Neuronal stem cell (in vitro differentiated cells): ENCODE measurements around the gene IL13RA2. TPM values are rescaled to one million over a fixed set of nuclear protein-coding genes. Genes with fewer than 3 reads are reported as not detected.

Experiments used
- DNase-seq: peaks from one replicate; pipeline ENCODE4 v3.0.0-alpha.2; 2013; ENCODE audit warnings: low spot score
- H2AFZ ChIP-seq: one replicate; pipeline ENCODE4 v1.6.1; 2013; ENCODE audit warnings: mild to moderate bottlenecking, low read length, inconsistent platforms
- H2AK5ac ChIP-seq: 2 replicates; pipeline ENCODE4 v1.6.1; 2013; ENCODE audit warnings: low read depth, mild to moderate bottlenecking, inconsistent platforms, low read length, moderate library complexity, mixed read lengths
- H2BK120ac ChIP-seq: 2 replicates; pipeline ENCODE4 v1.6.1; 2013; ENCODE audit warnings: low read depth, mild to moderate bottlenecking, inconsistent platforms, low read length, moderate library complexity, mixed read lengths
- H2BK12ac ChIP-seq: one replicate; pipeline ENCODE4 v1.6.1; 2013; ENCODE audit warnings: low read length, inconsistent platforms
- H2BK15ac ChIP-seq: 2 replicates; pipeline ENCODE4 v1.6.1; 2013; ENCODE audit warnings: mild to moderate bottlenecking, low read length, inconsistent platforms, mixed read lengths
- H2BK5ac ChIP-seq: one replicate; pipeline ENCODE4 v1.6.1; 2013; ENCODE audit warnings: inconsistent platforms, mild to moderate bottlenecking, low read length, moderate library complexity
- H3K14ac ChIP-seq: one replicate; pipeline ENCODE4 v1.6.1; 2013; ENCODE audit warnings: low read length, inconsistent platforms
- H3K18ac ChIP-seq: 2 replicates; pipeline ENCODE4 v1.6.1; 2013; ENCODE audit warnings: low read length, inconsistent platforms
- H3K23ac ChIP-seq: 2 replicates; pipeline ENCODE4 v1.6.1; 2013; ENCODE audit warnings: low read depth, mild to moderate bottlenecking, mixed read lengths, low read length, inconsistent platforms; ENCODE audit not compliant: poor library complexity
- H3K27ac ChIP-seq: replicated peaks from 3 replicates; pipeline ENCODE4 v1.5.1; 2013; ENCODE audit warnings: low read length, inconsistent platforms
- H3K27me3 ChIP-seq, 3 experiments: 2 replicates each; pipeline ENCODE4 v1.6.1; 2013; ENCODE audit warnings: low read length in 3 of 3, mild to moderate bottlenecking in 2 of 3, inconsistent platforms in 1 of 3, low read depth in 1 of 3, mixed read lengths in 1 of 3, moderate library complexity in 1 of 3; ENCODE audit not compliant: control insufficient read depth in 3 of 3, insufficient read depth in 3 of 3
- H3K36me3 ChIP-seq, 2 donors: replicated peaks in 1 of 2; 2 replicates each; pipeline ENCODE4 v1.6.1; 2013; ENCODE audit warnings: low read length in 2 of 2; ENCODE audit not compliant: control insufficient read depth in 2 of 2, insufficient read depth in 2 of 2
- H3K4ac ChIP-seq: 2 replicates; pipeline ENCODE4 v1.6.1; 2013; ENCODE audit warnings: inconsistent platforms, mild to moderate bottlenecking, low read length, moderate library complexity
- H3K4me1 ChIP-seq, 2 donors: 1 replicate in 1 of 2; 2 replicates in 1 of 2; pipeline ENCODE4 v1.6.1; 2013; ENCODE audit warnings: low read length in 2 of 2, low read depth in 1 of 2; ENCODE audit not compliant: control insufficient read depth in 2 of 2, insufficient read depth in 1 of 2
- H3K4me2 ChIP-seq: one replicate; pipeline ENCODE4 v1.6.1; 2013; ENCODE audit warnings: mild to moderate bottlenecking, low read length, inconsistent platforms; ENCODE audit not compliant: insufficient read depth, poor library complexity, severe bottlenecking
- H3K4me3 ChIP-seq, 2 donors: 2 replicates each; pipeline ENCODE4 v1.5.1; 2013; ENCODE audit warnings: low read length in 2 of 2, mild to moderate bottlenecking in 2 of 2, inconsistent platforms in 1 of 2, moderate library complexity in 1 of 2
- H3K79me1 ChIP-seq: one replicate; pipeline ENCODE4 v1.6.1; 2013; ENCODE audit warnings: low read depth, mild to moderate bottlenecking, inconsistent platforms, low read length, moderate library complexity
- H3K9ac ChIP-seq: one replicate; pipeline ENCODE4 v1.6.1; 2013; ENCODE audit warnings: mild to moderate bottlenecking, low read depth, low read length, inconsistent platforms; ENCODE audit not compliant: poor library complexity
- H3K9me3 ChIP-seq, 2 donors: replicated peaks in 1 of 2; 2 replicates each; pipeline versions ENCODE3 to v1.6.1; 2013; ENCODE audit warnings: low read length in 2 of 2, mild to moderate bottlenecking in 2 of 2, inconsistent platforms in 1 of 2, low read depth in 1 of 2, mixed read lengths in 1 of 2, moderate library complexity in 1 of 2; ENCODE audit not compliant: control insufficient read depth in 2 of 2, insufficient read depth in 1 of 2
- H4K8ac ChIP-seq: one replicate; pipeline ENCODE4 v1.6.1; 2013; ENCODE audit warnings: low read depth, mild to moderate bottlenecking, inconsistent platforms, low read length, moderate library complexity
- H4K91ac ChIP-seq: one replicate; pipeline ENCODE4 v1.6.1; 2013; ENCODE audit warnings: low read length, low read depth, mild to moderate bottlenecking, inconsistent platforms; ENCODE audit not compliant: poor library complexity
- WGBS, 2 donors: extraction: QIAGEN DNeasy Blood & Tissue Kit; methylation state at CpG; one replicate each; pipeline ENCODE4 v1.1.7; 2013; ENCODE audit warnings: missing lambda C conversion rate in 2 of 2, mixed read lengths in 1 of 2; ENCODE audit not compliant: insufficient read length in 2 of 2, insufficient replicate concordance in 1 of 2; ENCODE audit errors: extremely low coverage in 2 of 2; 5-methylcytosine and 5-hydroxymethylcytosine counted together
- polyA plus RNA-seq, 2 experiments: library from polyadenylated mRNA; stranded (reverse); fragments of 200-250 nt; gene quantifications; one replicate each; pipeline ENCODE4 v1.2.3, GENCODE V29; 2013

IL13RA2 gene, protein sequence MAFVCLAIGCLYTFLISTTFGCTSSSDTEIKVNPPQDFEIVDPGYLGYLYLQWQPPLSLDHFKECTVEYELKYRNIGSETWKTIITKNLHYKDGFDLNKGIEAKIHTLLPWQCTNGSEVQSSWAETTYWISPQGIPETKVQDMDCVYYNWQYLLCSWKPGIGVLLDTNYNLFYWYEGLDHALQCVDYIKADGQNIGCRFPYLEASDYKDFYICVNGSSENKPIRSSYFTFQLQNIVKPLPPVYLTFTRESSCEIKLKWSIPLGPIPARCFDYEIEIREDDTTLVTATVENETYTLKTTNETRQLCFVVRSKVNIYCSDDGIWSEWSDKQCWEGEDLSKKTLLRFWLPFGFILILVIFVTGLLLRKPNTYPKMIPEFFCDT
- polyA plus RNA-seq (2013, experiment 1 of 2) = not detected
- 0.03 TPM for polyA plus RNA-seq (2013, experiment 2 of 2)

DNA sequence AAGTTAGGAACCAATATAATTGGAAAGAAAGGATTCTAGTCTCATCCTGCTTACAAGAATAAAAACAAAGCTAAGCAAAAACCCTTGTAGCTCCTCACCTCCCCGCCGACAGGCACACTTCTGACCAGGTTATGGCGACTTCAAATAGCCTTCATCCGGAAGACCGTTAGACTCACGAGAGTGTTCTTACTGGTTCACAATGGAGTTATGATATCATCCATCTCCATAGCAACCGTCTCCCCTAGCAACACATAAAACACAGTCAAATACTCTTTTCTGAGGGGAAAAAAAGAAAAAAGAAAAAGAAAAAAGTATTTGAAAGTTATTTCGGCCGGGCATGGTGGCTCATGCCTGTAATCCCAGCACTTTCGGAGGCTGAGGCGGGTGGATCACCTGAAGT, at the start of gene IL13RA2:
Gene IL13RA2, minus strand, starts transcription at position 162 of the 400 bp plus-strand sequence. CDS start 347 bp downstream, outside the sequence.
- no peak within 1 kb of the TSS for H4K8ac ChIP-seq
- H3K79me1 ChIP-seq = no peaks in the 10 kb centered on the region
- no peak for DNase-seq
- H3K36me3 ChIP-seq = no peaks in the 10 kb centered on the region
- no peaks in the 10 kb centered on the region for H3K4me1 ChIP-seq
- no peak within 1 kb of the TSS for H2BK15ac ChIP-seq
- H2BK5ac ChIP-seq = no peak within 1 kb of the TSS
- H3K4me2 ChIP-seq = no peak within 1 kb of the TSS
- H4K91ac ChIP-seq = no peak within 1 kb of the TSS
- H2AFZ ChIP-seq = no peak within 1 kb of the TSS
- no peak within 1 kb of the TSS for H3K4ac ChIP-seq
- H2BK120ac ChIP-seq = no peak within 1 kb of the TSS
- no peak within 1 kb of the TSS for H3K18ac ChIP-seq
- H3K27me3 ChIP-seq = no peaks in the 10 kb centered on the region
- H2BK12ac ChIP-seq = no peak within 1 kb of the TSS
- no peak within 1 kb of the TSS for H3K9ac ChIP-seq
- no peak within 1 kb of the TSS for H3K4me3 ChIP-seq
- no peaks in the 10 kb centered on the region for H3K9me3 ChIP-seq
- no peak within 1 kb of the TSS for H3K14ac ChIP-seq
- no CpG with 5 or more reads among the region's 11 CpGs for WGBS, 2 donors
- H3K23ac ChIP-seq = no peak within 1 kb of the TSS
- no peak within 1 kb of the TSS for H2AK5ac ChIP-seq
- H3K27ac ChIP-seq = no peak within 1 kb of the TSS

- DNase-seq = no peak
- H3K4ac ChIP-seq = no peak overlapping the region
- no peaks in the 10 kb centered on the region for H3K27me3 ChIP-seq
- no peak overlapping the region for H2AK5ac ChIP-seq
- H3K4me3 ChIP-seq = no peak overlapping the region
- no peak overlapping the region for H2BK15ac ChIP-seq
- no peak overlapping the region for H4K8ac ChIP-seq
- H2BK5ac ChIP-seq = no peak overlapping the region
- no peak overlapping the region for H2BK12ac ChIP-seq
- no peaks in the 10 kb centered on the region for H3K9me3 ChIP-seq
- no peak overlapping the region for H3K14ac ChIP-seq
- H3K18ac ChIP-seq = no peak overlapping the region
- no peaks in the 10 kb centered on the region for H3K79me1 ChIP-seq
- H2AFZ ChIP-seq = no peak overlapping the region
- no peak overlapping the region for H3K27ac ChIP-seq
- no peak overlapping the region for H3K9ac ChIP-seq
- H3K4me2 ChIP-seq = no peak overlapping the region
- no peaks in the 10 kb centered on the region for H3K4me1 ChIP-seq
- no peak overlapping the region for H4K91ac ChIP-seq
- no peak overlapping the region for H3K23ac ChIP-seq
- no peaks in the 10 kb centered on the region for H3K36me3 ChIP-seq
- H2BK120ac ChIP-seq = no peak overlapping the region
Measured at GRCh38 chrX:115065304-115065703, 47.9 kb upstream of the IL13RA2 start.

- H3K14ac ChIP-seq = no peak overlapping the region
- H3K4ac ChIP-seq = no peak overlapping the region
- H3K18ac ChIP-seq = no peak overlapping the region
- no peak for DNase-seq
- peaks cover 0 to 9% (median 0%) of the 10 kb centered on the region in 3 experiments for H3K27me3 ChIP-seq
- H4K91ac ChIP-seq = no peak overlapping the region
- no peaks in the 10 kb centered on the region for H3K36me3 ChIP-seq
- no peak overlapping the region for H2BK5ac ChIP-seq
- H3K27ac ChIP-seq = no peak overlapping the region
- H2BK12ac ChIP-seq = no peak overlapping the region
- no peak overlapping the region for H2BK120ac ChIP-seq
- H3K4me2 ChIP-seq = no peak overlapping the region
- no peak overlapping the region for H3K23ac ChIP-seq
- no peak overlapping the region for H3K9ac ChIP-seq
- no CpG with 5 or more reads among the region's 2 CpGs for WGBS, 2 donors
- no peak overlapping the region for H3K4me3 ChIP-seq
- H2BK15ac ChIP-seq = no peak overlapping the region
- no peaks in the 10 kb centered on the region for H3K4me1 ChIP-seq
- no peaks in the 10 kb centered on the region for H3K79me1 ChIP-seq
- H4K8ac ChIP-seq = no peak overlapping the region
- H2AK5ac ChIP-seq = no peak overlapping the region
- no peaks in the 10 kb centered on the region for H3K9me3 ChIP-seq
- H2AFZ ChIP-seq = no peak overlapping the region
Measured at GRCh38 chrX:115060013-115060412, 42.6 kb upstream of the IL13RA2 start.

- H3K18ac ChIP-seq = no peak overlapping the region
- no peak overlapping the region for H2BK5ac ChIP-seq
- H3K4ac ChIP-seq = no peak overlapping the region
- no peak overlapping the region for H4K91ac ChIP-seq
- DNase-seq = no peak
- H2BK15ac ChIP-seq = no peak overlapping the region
- H3K4me1 ChIP-seq = no peaks in the 10 kb centered on the region
- no peak overlapping the region for H3K4me2 ChIP-seq
- H3K4me3 ChIP-seq = no peak overlapping the region
- no peaks in the 10 kb centered on the region for H3K79me1 ChIP-seq
- no peak overlapping the region for H3K14ac ChIP-seq
- WGBS, 2 donors = no CpG with 5 or more reads among the region's 3 CpGs
- no peak overlapping the region for H2AK5ac ChIP-seq
- no peaks in the 10 kb centered on the region for H3K36me3 ChIP-seq
- H3K9ac ChIP-seq = no peak overlapping the region
- H3K9me3 ChIP-seq = no peaks in the 10 kb centered on the region
- peaks cover 0 to 9% (median 0%) of the 10 kb centered on the region in 3 experiments for H3K27me3 ChIP-seq
- H3K23ac ChIP-seq = no peak overlapping the region
- H2BK12ac ChIP-seq = no peak overlapping the region
- no peak overlapping the region for H4K8ac ChIP-seq
- no peak overlapping the region for H3K27ac ChIP-seq
- no peak overlapping the region for H2BK120ac ChIP-seq
- H2AFZ ChIP-seq = no peak overlapping the region
Measured at GRCh38 chrX:115058276-115058675, 40.9 kb upstream of the IL13RA2 start.
